HepG2 (cell line): Measurements from ENCODE around the gene TBX22. TPM values are rescaled to one million over a fixed set of nuclear protein-coding genes. Genes with fewer than 3 reads are reported as not detected.

Experiments used
- HNRNPLL ChIP-seq: fragments of 200-400 bp; formaldehyde crosslinking; IDR thresholded peaks from 2 replicates; pipeline ENCODE4 v1.6.1; 2017; ENCODE audit warnings: mild to moderate bottlenecking, low read depth, low read length; ENCODE audit not compliant: poor library complexity, severe bottlenecking
- MIER2 ChIP-seq: IDR thresholded peaks from 2 replicates; pipeline ENCODE4 v1.6.1; 2016; ENCODE audit warnings: missing biosample characterization, missing genetic modification reagents
- polyA plus RNA-seq, 8 experiments: library from polyadenylated mRNA; depleted of rRNA in 3 of 8; stranded (reverse) in 7 of 8; unstranded in 1 of 8; fragments of >200 nt; fragmentation: Illumina TruSeq in 4 of 8; extraction: Trizol in 4 of 8; gene quantifications; 2 replicates each; pipeline versions ENCODE4 v1.2.1 to v1.2.3, GENCODE V29; 2011 to 2016; ENCODE audit warnings: low read depth in 4 of 8, missing spikeins in 1 of 8, mixed read lengths in 1 of 8; ENCODE audit not compliant: insufficient read depth in 1 of 8
- total RNA-seq, 5 experiments: library from RNA; depleted of rRNA; stranded (reverse); fragments of >200 nt; fragmentation: Illumina TruSeq; extraction: Trizol; gene quantifications; 2 replicates each; pipeline ENCODE4 v1.2.3, GENCODE V29; 2016; ENCODE audit warnings: low read depth in 1 of 5
- TF ChIP-seq, protein P1 (sequence below): IDR thresholded peaks from 2 replicates; pipeline ENCODE4 v1.6.1; 2012; ENCODE audit warnings: low read length, improper control_type of control experiment
- TF ChIP-seq, protein P2 (sequence below): sonication (generic); formaldehyde crosslinking; IDR thresholded peaks from 2 replicates; pipeline ENCODE4 v1.5.1; 2020; ENCODE audit warnings: mild to moderate bottlenecking, missing genetic modification reagents, borderline replicate concordance

TBX22 gene
- total and polyA plus RNA-seq, 2 of the 13 experiments (the other 11 are each of a cell fraction or from before 2014, with no cell fraction given) = not detected

DNA sequence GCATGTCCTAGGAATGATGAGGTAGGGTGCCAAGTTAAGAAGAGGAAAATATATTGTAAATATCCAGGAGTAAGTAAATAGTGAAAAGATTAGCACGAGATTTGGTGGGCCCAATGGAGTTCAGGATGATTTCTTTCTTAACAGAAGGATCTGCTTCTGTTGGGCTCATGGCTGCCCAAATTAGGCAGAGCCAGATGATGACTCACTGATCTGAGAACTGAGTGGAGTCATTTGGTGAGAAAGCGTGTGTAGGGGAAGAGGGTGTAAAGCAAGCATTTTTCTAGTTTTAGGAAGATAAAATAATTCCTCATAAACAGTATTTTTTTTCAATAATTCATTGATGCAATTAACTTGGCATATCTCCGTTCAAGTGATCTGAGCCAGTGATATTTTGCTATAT lies 1.6 kb downstream of the TBX22 start (continued):
- TF ChIP-seq, protein P1, sequence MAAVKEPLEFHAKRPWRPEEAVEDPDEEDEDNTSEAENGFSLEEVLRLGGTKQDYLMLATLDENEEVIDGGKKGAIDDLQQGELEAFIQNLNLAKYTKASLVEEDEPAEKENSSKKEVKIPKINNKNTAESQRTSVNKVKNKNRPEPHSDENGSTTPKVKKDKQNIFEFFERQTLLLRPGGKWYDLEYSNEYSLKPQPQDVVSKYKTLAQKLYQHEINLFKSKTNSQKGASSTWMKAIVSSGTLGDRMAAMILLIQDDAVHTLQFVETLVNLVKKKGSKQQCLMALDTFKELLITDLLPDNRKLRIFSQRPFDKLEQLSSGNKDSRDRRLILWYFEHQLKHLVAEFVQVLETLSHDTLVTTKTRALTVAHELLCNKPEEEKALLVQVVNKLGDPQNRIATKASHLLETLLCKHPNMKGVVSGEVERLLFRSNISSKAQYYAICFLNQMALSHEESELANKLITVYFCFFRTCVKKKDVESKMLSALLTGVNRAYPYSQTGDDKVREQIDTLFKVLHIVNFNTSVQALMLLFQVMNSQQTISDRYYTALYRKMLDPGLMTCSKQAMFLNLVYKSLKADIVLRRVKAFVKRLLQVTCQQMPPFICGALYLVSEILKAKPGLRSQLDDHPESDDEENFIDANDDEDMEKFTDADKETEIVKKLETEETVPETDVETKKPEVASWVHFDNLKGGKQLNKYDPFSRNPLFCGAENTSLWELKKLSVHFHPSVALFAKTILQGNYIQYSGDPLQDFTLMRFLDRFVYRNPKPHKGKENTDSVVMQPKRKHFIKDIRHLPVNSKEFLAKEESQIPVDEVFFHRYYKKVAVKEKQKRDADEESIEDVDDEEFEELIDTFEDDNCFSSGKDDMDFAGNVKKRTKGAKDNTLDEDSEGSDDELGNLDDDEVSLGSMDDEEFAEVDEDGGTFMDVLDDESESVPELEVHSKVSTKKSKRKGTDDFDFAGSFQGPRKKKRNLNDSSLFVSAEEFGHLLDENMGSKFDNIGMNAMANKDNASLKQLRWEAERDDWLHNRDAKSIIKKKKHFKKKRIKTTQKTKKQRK = no peak
- TF ChIP-seq, protein P2, sequence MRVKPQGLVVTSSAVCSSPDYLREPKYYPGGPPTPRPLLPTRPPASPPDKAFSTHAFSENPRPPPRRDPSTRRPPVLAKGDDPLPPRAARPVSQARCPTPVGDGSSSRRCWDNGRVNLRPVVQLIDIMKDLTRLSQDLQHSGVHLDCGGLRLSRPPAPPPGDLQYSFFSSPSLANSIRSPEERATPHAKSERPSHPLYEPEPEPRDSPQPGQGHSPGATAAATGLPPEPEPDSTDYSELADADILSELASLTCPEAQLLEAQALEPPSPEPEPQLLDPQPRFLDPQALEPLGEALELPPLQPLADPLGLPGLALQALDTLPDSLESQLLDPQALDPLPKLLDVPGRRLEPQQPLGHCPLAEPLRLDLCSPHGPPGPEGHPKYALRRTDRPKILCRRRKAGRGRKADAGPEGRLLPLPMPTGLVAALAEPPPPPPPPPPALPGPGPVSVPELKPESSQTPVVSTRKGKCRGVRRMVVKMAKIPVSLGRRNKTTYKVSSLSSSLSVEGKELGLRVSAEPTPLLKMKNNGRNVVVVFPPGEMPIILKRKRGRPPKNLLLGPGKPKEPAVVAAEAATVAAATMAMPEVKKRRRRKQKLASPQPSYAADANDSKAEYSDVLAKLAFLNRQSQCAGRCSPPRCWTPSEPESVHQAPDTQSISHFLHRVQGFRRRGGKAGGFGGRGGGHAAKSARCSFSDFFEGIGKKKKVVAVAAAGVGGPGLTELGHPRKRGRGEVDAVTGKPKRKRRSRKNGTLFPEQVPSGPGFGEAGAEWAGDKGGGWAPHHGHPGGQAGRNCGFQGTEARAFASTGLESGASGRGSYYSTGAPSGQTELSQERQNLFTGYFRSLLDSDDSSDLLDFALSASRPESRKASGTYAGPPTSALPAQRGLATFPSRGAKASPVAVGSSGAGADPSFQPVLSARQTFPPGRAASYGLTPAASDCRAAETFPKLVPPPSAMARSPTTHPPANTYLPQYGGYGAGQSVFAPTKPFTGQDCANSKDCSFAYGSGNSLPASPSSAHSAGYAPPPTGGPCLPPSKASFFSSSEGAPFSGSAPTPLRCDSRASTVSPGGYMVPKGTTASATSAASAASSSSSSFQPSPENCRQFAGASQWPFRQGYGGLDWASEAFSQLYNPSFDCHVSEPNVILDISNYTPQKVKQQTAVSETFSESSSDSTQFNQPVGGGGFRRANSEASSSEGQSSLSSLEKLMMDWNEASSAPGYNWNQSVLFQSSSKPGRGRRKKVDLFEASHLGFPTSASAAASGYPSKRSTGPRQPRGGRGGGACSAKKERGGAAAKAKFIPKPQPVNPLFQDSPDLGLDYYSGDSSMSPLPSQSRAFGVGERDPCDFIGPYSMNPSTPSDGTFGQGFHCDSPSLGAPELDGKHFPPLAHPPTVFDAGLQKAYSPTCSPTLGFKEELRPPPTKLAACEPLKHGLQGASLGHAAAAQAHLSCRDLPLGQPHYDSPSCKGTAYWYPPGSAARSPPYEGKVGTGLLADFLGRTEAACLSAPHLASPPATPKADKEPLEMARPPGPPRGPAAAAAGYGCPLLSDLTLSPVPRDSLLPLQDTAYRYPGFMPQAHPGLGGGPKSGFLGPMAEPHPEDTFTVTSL = no peak
- no peak for TF ChIP-seq HNRNPLL
- no peak for TF ChIP-seq MIER2 (CRISPR knock-in tag)
